ENCODE measurements around the gene TNRC18. TPM values are rescaled to one million over a fixed set of nuclear protein-coding genes. Genes with fewer than 3 reads are reported as not detected.

TNRC18 gene
- polyA plus RNA-seq, 3 donors, result 0.64 to 49.9 (median 0.70) TPM

- Histone ChIP-seq H4K20me1 (ENCODE audit: insufficient read depth, low read length) (no peaks in the 10 kb centered on the region), H3K9ac (ENCODE audit: insufficient read depth, low read length, poor library complexity, severe bottlenecking) (no peak overlapping the region), H2AFZ (ENCODE audit: insufficient read depth, low read depth, low read length, poor library complexity, severe bottlenecking) (no peak overlapping the region), H3K9me3 (replicated peaks in 1 of 2; ENCODE audit: control insufficient read depth in 1 of 2, insufficient read depth in 1 of 2, low read length in 2 of 2) (peaks cover 5 to 9% of the 10 kb centered on the region in 2 donors), H3K4me1 (ENCODE audit: control insufficient read depth in 1 of 2, insufficient read depth in 2 of 2, low read length in 2 of 2) (no peaks in the 10 kb centered on the region), H3K27me3 (ENCODE audit: control insufficient read depth in 2 of 2, insufficient read depth in 2 of 2, low read length in 2 of 2) (no peaks in the 10 kb centered on the region), H3K79me2 (ENCODE audit: insufficient read depth, low read length) (no peaks in the 10 kb centered on the region), H3K4me2 (replicated peaks; ENCODE audit: extremely low read depth, low read length, poor library complexity, severe bottlenecking) (no peak overlapping the region), H3K36me3 (replicated peaks in 1 of 2; ENCODE audit: control insufficient read depth in 1 of 2, insufficient read depth in 2 of 2, low read length in 2 of 2) (no peaks in the 10 kb centered on the region), H3K27ac (ENCODE audit: low read depth in 1 of 2, low read length in 2 of 2) (no peak overlapping the region), H3K4me3 (replicated peaks in 1 of 3; ENCODE audit: low read depth in 2 of 3, low read length in 3 of 3) (no peak overlapping the region)
- H3K4me1 Mint-ChIP-seq, result peaks cover 2% of the 10 kb centered on the region
- H3K27ac Mint-ChIP-seq, result no peak overlapping the region
- peaks cover 4 to 11% (median 7%) of the 10 kb centered on the region in 7 donors for H3K9me3 Mint-ChIP-seq
- H3K36me3 Mint-ChIP-seq, result peaks cover 2 to 3% of the 10 kb centered on the region in 2 donors
- WGBS (ENCODE audit: insufficient coverage), result 90% methylated on average over 20 of the region's 22 CpGs
- intact Hi-C loops (cut with micrococcal nuclease), result no loop called here
- DNase-seq, result no peak
- H3K27me3 Mint-ChIP-seq (ENCODE audit: low read depth in 3 of 3), result peaks cover 0 to 7% (median 1%) of the 10 kb centered on the region in 3 donors
- no peak for TF ChIP-seq CTCF (IDR thresholded peaks at IDR 0.05)
- no peak overlapping the region for H3K4me3 Mint-ChIP-seq
These were observed 47.2 kb upstream of the TNRC18 start for GRCh38 chr7:5470816-5471215.

GRCh38 chr7:5470167-5470532 lies 46.5 kb upstream of the TNRC18 start:
- no peak overlapping the region for H3K4me2 ChIP-seq (replicated peaks; ENCODE audit: extremely low read depth, low read length, poor library complexity, severe bottlenecking)
- intact Hi-C loops (cut with micrococcal nuclease), result no loop called here
- WGBS (ENCODE audit: insufficient coverage), result 80% methylated on average over 10 of the region's 15 CpGs
- no peak overlapping the region for H3K27ac ChIP-seq (ENCODE audit: low read depth in 1 of 2, low read length in 2 of 2)
- Mint-ChIP-seq H3K36me3 (peaks cover 2 to 3% of the 10 kb centered on the region in 2 donors), H3K27me3 (ENCODE audit: low read depth in 3 of 3) (peaks cover 0 to 7% (median 0%) of the 10 kb centered on the region in 3 donors), H3K27ac (no peak overlapping the region), H3K9me3 (peaks cover 4 to 11% (median 7%) of the 10 kb centered on the region in 7 donors), H3K4me1 (peaks cover 2% of the 10 kb centered on the region), H3K4me3 (no peak overlapping the region)
- no peak overlapping the region for H3K9ac ChIP-seq (ENCODE audit: insufficient read depth, low read length, poor library complexity, severe bottlenecking)
- H3K4me3 ChIP-seq (replicated peaks in 1 of 3; ENCODE audit: low read depth in 2 of 3, low read length in 3 of 3), result no peak overlapping the region
- H3K4me1 ChIP-seq (ENCODE audit: control insufficient read depth in 1 of 2, insufficient read depth in 2 of 2, low read length in 2 of 2), result no peaks in the 10 kb centered on the region
- no peaks in the 10 kb centered on the region for H3K36me3 ChIP-seq (replicated peaks in 1 of 2; ENCODE audit: control insufficient read depth in 1 of 2, insufficient read depth in 2 of 2, low read length in 2 of 2)
- H2AFZ ChIP-seq (ENCODE audit: insufficient read depth, low read depth, low read length, poor library complexity, severe bottlenecking), result no peak overlapping the region
- no peaks in the 10 kb centered on the region for H3K79me2 ChIP-seq (ENCODE audit: insufficient read depth, low read length)
- no peak for DNase-seq
- peaks cover 5 to 9% of the 10 kb centered on the region in 2 donors for H3K9me3 ChIP-seq (replicated peaks in 1 of 2; ENCODE audit: control insufficient read depth in 1 of 2, insufficient read depth in 1 of 2, low read length in 2 of 2)
- no peaks in the 10 kb centered on the region for H3K27me3 ChIP-seq (ENCODE audit: control insufficient read depth in 2 of 2, insufficient read depth in 2 of 2, low read length in 2 of 2)
- no peak for TF ChIP-seq CTCF (IDR thresholded peaks at IDR 0.05)
- no peaks in the 10 kb centered on the region for H4K20me1 ChIP-seq (ENCODE audit: insufficient read depth, low read length)

Data from CD14-positive monocyte (primary cell).